Ishikawa (cell line): ENCODE results near the gene HELZ2.

Experiments
- CEBPB ChIP-seq: IDR thresholded peaks from 2 replicates; pipeline ENCODE4 v1.6.1; 2012
- CREB1 ChIP-seq: IDR thresholded peaks from 2 replicates; pipeline ENCODE4 v1.6.1; 2012; ENCODE audit warnings: low read depth
- EGR1 ChIP-seq: IDR thresholded peaks from 2 replicates; pipeline ENCODE4 v1.6.1; 2012
- EP300 ChIP-seq: IDR thresholded peaks from 2 replicates; pipeline ENCODE4 v1.6.1; 2012; ENCODE audit warnings: borderline replicate concordance
- FOXM1 ChIP-seq: IDR thresholded peaks from 2 replicates; pipeline ENCODE4 v1.6.1; 2012; ENCODE audit warnings: low read depth, borderline replicate concordance
- MAX ChIP-seq: IDR thresholded peaks from 2 replicates; pipeline ENCODE4 v1.6.1; 2012
- NFIC ChIP-seq: IDR thresholded peaks from 2 replicates; pipeline ENCODE4 v1.6.1; 2012
- RAD21 ChIP-seq: IDR thresholded peaks from 2 replicates; pipeline ENCODE4 v1.6.1; 2012; ENCODE audit warnings: low read depth
- REST ChIP-seq: IDR thresholded peaks from 2 replicates; pipeline ENCODE4 v1.6.1; 2012; ENCODE audit warnings: low read depth, mild to moderate bottlenecking
- TAF1 ChIP-seq: IDR thresholded peaks from 2 replicates; pipeline ENCODE4 v1.6.1; 2012; ENCODE audit warnings: low read depth, mild to moderate bottlenecking
- TCF12 ChIP-seq: IDR thresholded peaks from 2 replicates; pipeline ENCODE4 v1.6.1; 2012; ENCODE audit warnings: low read depth
- TEAD4 ChIP-seq: IDR thresholded peaks from 2 replicates; pipeline ENCODE4 v1.6.1; 2012
- USF1 ChIP-seq: IDR thresholded peaks from 2 replicates; pipeline ENCODE4 v1.6.1; 2012
- YY1 ChIP-seq: IDR thresholded peaks from 2 replicates; pipeline ENCODE4 v1.6.1; 2012; ENCODE audit warnings: low read depth
- ZBTB7A ChIP-seq: IDR thresholded peaks from 2 replicates; pipeline ENCODE4 v1.6.1; 2012; ENCODE audit warnings: low read depth

HELZ2 gene

GRCh38 chr20:63531686-63532448, 42.2 kb downstream of the HELZ2 start:
- no peak for TF ChIP-seq CREB1
- no peak for TF ChIP-seq RAD21
- no peak for TF ChIP-seq MAX
- no peak for TF ChIP-seq YY1
- no peak for TF ChIP-seq EP300
- no peak for TF ChIP-seq TCF12
- no peak for TF ChIP-seq TAF1
- no peak for TF ChIP-seq TEAD4

- no peak for TF ChIP-seq TCF12
- no peak for TF ChIP-seq NFIC
- no peak for TF ChIP-seq CEBPB
- TF ChIP-seq RAD21, result no peak
- no peak for TF ChIP-seq TEAD4
- TF ChIP-seq EGR1, result no peak
- TF ChIP-seq CREB1, result no peak
- TF ChIP-seq EP300, result no peak
- TF ChIP-seq FOXM1, result no peak
- TF ChIP-seq MAX, result no peak
- no peak for TF ChIP-seq REST
- no peak for TF ChIP-seq ZBTB7A
- TF ChIP-seq USF1, result no peak
- no peak for TF ChIP-seq YY1
- TF ChIP-seq TAF1, result no peak
Measured at GRCh38 chr20:63530788-63531160, 43.3 kb downstream of the HELZ2 start.

GRCh38 chr20:63529861-63530787, 43.9 kb downstream of the HELZ2 start:
- TF ChIP-seq FOXM1, result no peak
- no peak for TF ChIP-seq USF1
- no peak for TF ChIP-seq TCF12
- TF ChIP-seq EP300, result no peak
- no peak for TF ChIP-seq CEBPB
- no peak for TF ChIP-seq NFIC
- no peak for TF ChIP-seq RAD21
- TF ChIP-seq MAX, result no peak
- no peak for TF ChIP-seq EGR1

GRCh38 chr20:63529180-63529860, 44.7 kb downstream of the HELZ2 start:
- TF ChIP-seq EP300 (no peak), RAD21 (no peak), ZBTB7A (no peak), NFIC (no peak), FOXM1 (no peak), CREB1 (no peak)

- TF ChIP-seq USF1, result no peak
- TF ChIP-seq TAF1, result no peak
- TF ChIP-seq EGR1, result no peak
- TF ChIP-seq TEAD4, result no peak
- TF ChIP-seq YY1, result no peak
- no peak for TF ChIP-seq NFIC
Measured at GRCh38 chr20:63527184-63527583, 46.9 kb downstream of the HELZ2 start.

- TF ChIP-seq NFIC (no peak), ZBTB7A (no peak), CREB1 (no peak), RAD21 (no peak), MAX (no peak), YY1 (no peak), TAF1 (no peak), CEBPB (no peak)
Measured at GRCh38 chr20:63525971-63526370, 48.1 kb downstream of the HELZ2 start.
